H1 (cell line): Measurements from ENCODE around the gene ASTN2.

Experiments used
- ASH2L ChIP-seq: fragments of 200-600, 300-600 bp; sonication (generic); IDR thresholded peaks from one replicate; pipeline ENCODE4 v1.7.1; 2017; ENCODE audit warnings: low read length
- EZH2 ChIP-seq: fragments of 200-600 bp; sonication (generic); IDR thresholded peaks from 2 replicates; pipeline ENCODE4 v1.7.1; 2012; ENCODE audit warnings: low read depth, mild to moderate bottlenecking, moderate library complexity, low read length, inconsistent platforms; ENCODE audit not compliant: severe bottlenecking
- JUND ChIP-seq: IDR thresholded peaks from 2 replicates; pipeline ENCODE4 v1.6.1; 2011; ENCODE audit warnings: mild to moderate bottlenecking, improper control_type of control experiment, low read length
- POLR2A ChIP-seq, 2 experiments: IDR thresholded peaks; 1 replicate in 1 of 2; 2 replicates in 1 of 2; pipeline ENCODE4 v1.6.1; 2011; ENCODE audit warnings: low read depth in 2 of 2, low read length in 2 of 2, mild to moderate bottlenecking in 2 of 2; ENCODE audit errors: control extremely low read depth in 1 of 2
- POLR2AphosphoS5 ChIP-seq: IDR thresholded peaks from 2 replicates; pipeline ENCODE4 v1.6.1; 2011; ENCODE audit warnings: low read depth, low read length
- RNF2 ChIP-seq: fragments of 200-900, 300-1000 bp; sonication (generic); IDR thresholded peaks from 2 replicates; pipeline ENCODE4 v1.7.1; 2016; ENCODE audit warnings: borderline replicate concordance, low read depth, mild to moderate bottlenecking, antibody characterized with exemption, low read length; ENCODE audit not compliant: poor library complexity, severe bottlenecking; ENCODE audit errors: missing control alignments
- SIN3A ChIP-seq, 2 experiments: IDR thresholded peaks in 1 of 2; conservative IDR thresholded peaks in 1 of 2; 2 replicates each; pipeline ENCODE4 v1.6.1; 2011 to 2012; ENCODE audit warnings: low read length in 2 of 2, improper control_type of control experiment in 1 of 2, low read depth in 1 of 2, mild to moderate bottlenecking in 1 of 2
- SIX5 ChIP-seq: IDR thresholded peaks from 2 replicates; pipeline ENCODE4 v1.6.1; 2011; ENCODE audit warnings: mild to moderate bottlenecking, low read depth, low read length
- TAF1 ChIP-seq: IDR thresholded peaks from 2 replicates; pipeline ENCODE4 v1.6.1; 2011; ENCODE audit warnings: mild to moderate bottlenecking, low read depth, low read length
- TBP ChIP-seq: IDR thresholded peaks from 2 replicates; pipeline ENCODE4 v1.6.1; 2011; ENCODE audit warnings: low read depth, low read length, improper control_type of control experiment
- ZNF274 ChIP-seq: IDR thresholded peaks from 2 replicates; pipeline ENCODE4 v1.7.0; 2012; ENCODE audit warnings: low read length, borderline replicate concordance; ENCODE audit errors: extremely low read depth
- TF ChIP-seq, protein P1 (sequence below), 3 experiments: IDR thresholded peaks; 1 replicate in 2 of 3; 2 replicates in 1 of 3; pipeline versions ENCODE4 v1.5.1 to v1.6.1; 2011; ENCODE audit warnings: low read length in 3 of 3, mild to moderate bottlenecking in 3 of 3, inconsistent platforms in 2 of 3, low read depth in 1 of 3, moderate library complexity in 1 of 3; ENCODE audit not compliant: insufficient read depth in 1 of 3; ENCODE audit errors: control extremely low read depth in 1 of 3
- TF ChIP-seq, protein P2 (sequence below): IDR thresholded peaks from 2 replicates; pipeline ENCODE4 v1.6.1; 2011; ENCODE audit warnings: low read depth, mild to moderate bottlenecking, low read length; ENCODE audit not compliant: insufficient read depth

DNA sequence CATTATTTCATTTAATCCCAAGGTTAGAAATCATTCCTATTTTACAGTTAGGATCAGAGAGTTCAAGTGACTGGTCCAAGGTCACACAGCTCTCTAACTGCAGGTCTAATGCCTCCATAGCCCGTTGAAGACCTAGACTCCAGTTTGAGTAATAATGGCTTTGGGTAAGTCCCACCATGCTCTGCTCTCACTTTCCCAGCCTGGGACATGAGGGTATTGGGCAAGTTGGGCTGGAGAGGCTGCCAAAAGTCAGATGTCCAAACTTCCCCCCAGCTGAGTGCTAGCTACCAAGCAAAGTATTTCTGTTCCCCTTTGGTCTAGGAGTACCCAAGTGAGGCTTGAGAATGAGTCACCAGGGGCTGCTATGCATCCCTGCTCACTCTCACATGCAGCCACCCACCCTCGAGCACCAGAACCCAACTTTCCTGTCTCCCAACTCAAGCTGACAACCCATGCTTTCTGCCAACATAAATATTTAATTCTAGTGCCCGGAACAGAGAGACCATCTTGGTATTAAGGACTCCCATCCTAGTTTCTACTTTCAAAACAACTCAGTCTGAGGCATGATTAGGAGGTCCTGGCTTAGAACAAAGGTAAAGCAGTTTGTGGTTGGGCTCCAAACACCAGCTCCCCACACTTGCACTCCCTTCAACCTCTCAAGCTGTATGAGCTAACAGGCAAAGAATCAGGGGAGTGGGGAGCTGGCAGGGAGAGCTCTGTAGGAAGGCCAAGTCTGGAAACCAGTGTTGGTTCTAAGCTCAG, 964.3 kb downstream of the ASTN2 start:
- no peak for TF ChIP-seq POLR2A (IDR thresholded peaks at IDR 0.05; ENCODE audit: control extremely low read depth in 1 of 2, low read depth in 2 of 2, low read length in 2 of 2)
- TF ChIP-seq, protein P1, sequence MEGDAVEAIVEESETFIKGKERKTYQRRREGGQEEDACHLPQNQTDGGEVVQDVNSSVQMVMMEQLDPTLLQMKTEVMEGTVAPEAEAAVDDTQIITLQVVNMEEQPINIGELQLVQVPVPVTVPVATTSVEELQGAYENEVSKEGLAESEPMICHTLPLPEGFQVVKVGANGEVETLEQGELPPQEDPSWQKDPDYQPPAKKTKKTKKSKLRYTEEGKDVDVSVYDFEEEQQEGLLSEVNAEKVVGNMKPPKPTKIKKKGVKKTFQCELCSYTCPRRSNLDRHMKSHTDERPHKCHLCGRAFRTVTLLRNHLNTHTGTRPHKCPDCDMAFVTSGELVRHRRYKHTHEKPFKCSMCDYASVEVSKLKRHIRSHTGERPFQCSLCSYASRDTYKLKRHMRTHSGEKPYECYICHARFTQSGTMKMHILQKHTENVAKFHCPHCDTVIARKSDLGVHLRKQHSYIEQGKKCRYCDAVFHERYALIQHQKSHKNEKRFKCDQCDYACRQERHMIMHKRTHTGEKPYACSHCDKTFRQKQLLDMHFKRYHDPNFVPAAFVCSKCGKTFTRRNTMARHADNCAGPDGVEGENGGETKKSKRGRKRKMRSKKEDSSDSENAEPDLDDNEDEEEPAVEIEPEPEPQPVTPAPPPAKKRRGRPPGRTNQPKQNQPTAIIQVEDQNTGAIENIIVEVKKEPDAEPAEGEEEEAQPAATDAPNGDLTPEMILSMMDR (IDR thresholded peaks at IDR 0.05; ENCODE audit: control extremely low read depth in 1 of 3, insufficient read depth in 1 of 3, low read depth in 1 of 3, low read length in 3 of 3): no peak
- TF ChIP-seq POLR2AphosphoS5: no peak
- TF ChIP-seq ZNF274: no peak
- no peak for TF ChIP-seq EZH2
- TF ChIP-seq ASH2L: no peak
- TF ChIP-seq SIN3A (conservative IDR thresholded peaks at IDR 0.05 in 1 of 2, IDR thresholded peaks at IDR 0.05 in 1 of 2; ENCODE audit: low read depth in 1 of 2, low read length in 2 of 2): no peak
- TF ChIP-seq TBP: no peak
- TF ChIP-seq JUND: no peak
- TF ChIP-seq RNF2: no peak
- TF ChIP-seq, protein P2, sequence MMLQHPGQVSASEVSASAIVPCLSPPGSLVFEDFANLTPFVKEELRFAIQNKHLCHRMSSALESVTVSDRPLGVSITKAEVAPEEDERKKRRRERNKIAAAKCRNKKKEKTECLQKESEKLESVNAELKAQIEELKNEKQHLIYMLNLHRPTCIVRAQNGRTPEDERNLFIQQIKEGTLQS: no peak
- TF ChIP-seq TAF1: no peak
- no peak for TF ChIP-seq SIX5
